ENCODE measurements around the gene TBC1D5. TPM values are rescaled to one million over a fixed set of nuclear protein-coding genes. Genes with fewer than 3 reads are reported as not detected.

The TBC1D5 gene
- total RNA-seq, 1 donor from 2014 or later: 108 TPM

DNA sequence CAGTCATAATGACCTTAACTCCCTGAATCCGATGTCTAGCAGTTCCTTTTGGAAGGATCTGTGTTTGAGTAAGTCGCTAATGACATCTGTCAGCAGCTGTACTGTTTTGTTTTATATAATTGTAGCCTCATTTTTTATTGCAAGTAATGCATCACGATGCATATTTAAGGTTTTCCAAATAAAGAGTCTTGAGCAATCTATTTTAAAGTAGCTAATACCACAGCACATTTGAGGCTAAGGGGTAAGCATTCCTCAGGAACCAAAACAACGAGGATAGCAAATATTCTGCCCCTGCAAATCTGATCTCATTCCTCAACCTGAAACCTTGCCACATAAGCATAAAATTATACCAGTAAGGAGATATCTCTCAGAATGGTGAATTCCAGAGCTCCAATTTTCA is 98.7 kb downstream of the TBC1D5 start:
- TF ChIP-seq, protein P1, sequence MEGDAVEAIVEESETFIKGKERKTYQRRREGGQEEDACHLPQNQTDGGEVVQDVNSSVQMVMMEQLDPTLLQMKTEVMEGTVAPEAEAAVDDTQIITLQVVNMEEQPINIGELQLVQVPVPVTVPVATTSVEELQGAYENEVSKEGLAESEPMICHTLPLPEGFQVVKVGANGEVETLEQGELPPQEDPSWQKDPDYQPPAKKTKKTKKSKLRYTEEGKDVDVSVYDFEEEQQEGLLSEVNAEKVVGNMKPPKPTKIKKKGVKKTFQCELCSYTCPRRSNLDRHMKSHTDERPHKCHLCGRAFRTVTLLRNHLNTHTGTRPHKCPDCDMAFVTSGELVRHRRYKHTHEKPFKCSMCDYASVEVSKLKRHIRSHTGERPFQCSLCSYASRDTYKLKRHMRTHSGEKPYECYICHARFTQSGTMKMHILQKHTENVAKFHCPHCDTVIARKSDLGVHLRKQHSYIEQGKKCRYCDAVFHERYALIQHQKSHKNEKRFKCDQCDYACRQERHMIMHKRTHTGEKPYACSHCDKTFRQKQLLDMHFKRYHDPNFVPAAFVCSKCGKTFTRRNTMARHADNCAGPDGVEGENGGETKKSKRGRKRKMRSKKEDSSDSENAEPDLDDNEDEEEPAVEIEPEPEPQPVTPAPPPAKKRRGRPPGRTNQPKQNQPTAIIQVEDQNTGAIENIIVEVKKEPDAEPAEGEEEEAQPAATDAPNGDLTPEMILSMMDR (IDR thresholded peaks at IDR 0.05): no peak
- no peak for TF ChIP-seq EZH2 (IDR thresholded peaks at IDR 0.05)
- no peak for TF ChIP-seq EZH2phosphoT487 (IDR thresholded peaks at IDR 0.05)
- H3K36me3 ChIP-seq: no peaks in the 10 kb centered on the region
- H3K4me2 ChIP-seq: no peak overlapping the region
- H3K27ac ChIP-seq: no peak overlapping the region
- Mint-ChIP-seq H3K9me3 (no peaks in the 10 kb centered on the region), H3K4me3 (no peak overlapping the region), H3K27me3 (ENCODE audit: insufficient read depth, low read depth) (peaks cover 2% of the 10 kb centered on the region), H3K36me3 (no peaks in the 10 kb centered on the region), H3K4me1 (no peaks in the 10 kb centered on the region), H3K27ac (no peak overlapping the region)
- no peaks in the 10 kb centered on the region for H3K79me2 ChIP-seq (ENCODE audit: low read depth)
- no peak for DNase-seq (ENCODE audit: low spot score)
- H2AFZ ChIP-seq (replicated peaks): no peak overlapping the region
- H4K20me1 ChIP-seq (ENCODE audit: low read depth): peaks cover 4% of the 10 kb centered on the region
- no peak overlapping the region for H3K9ac ChIP-seq
- H3K27me3 ChIP-seq: no peaks in the 10 kb centered on the region
- H3K4me1 ChIP-seq: no peaks in the 10 kb centered on the region
- H3K9me3 ChIP-seq (ENCODE audit: low read depth): no peaks in the 10 kb centered on the region
- H3F3A ChIP-seq (ENCODE audit: low read depth): no peaks in the 10 kb centered on the region
- no peak overlapping the region for H3K4me3 ChIP-seq

DNA sequence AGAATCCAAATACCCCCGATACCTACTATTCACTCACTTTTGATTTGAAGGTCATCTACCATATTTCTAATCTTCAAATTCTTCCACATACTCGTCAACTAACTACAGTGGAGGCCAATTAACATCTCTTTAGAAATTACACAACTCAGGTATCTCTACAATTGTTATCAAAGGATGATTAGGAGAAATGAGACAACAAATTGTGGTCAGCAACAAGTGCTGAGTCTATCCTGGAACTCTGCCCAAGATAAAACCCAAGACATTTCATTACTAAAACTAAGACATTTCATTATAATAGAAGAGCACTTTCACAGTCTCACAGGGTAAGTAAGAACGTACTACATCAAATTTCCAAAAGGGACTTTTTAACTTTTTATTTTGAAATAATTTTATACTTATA is 100.0 kb downstream of the TBC1D5 start:
- no peaks in the 10 kb centered on the region for H3K4me1 ChIP-seq
- no peaks in the 10 kb centered on the region for H3K27me3 ChIP-seq
- H3F3A ChIP-seq (ENCODE audit: low read depth): no peaks in the 10 kb centered on the region
- DNase-seq (ENCODE audit: low spot score): no peak
- H3K9ac ChIP-seq: no peak overlapping the region
- TF ChIP-seq EZH2phosphoT487 (IDR thresholded peaks at IDR 0.05): no peak
- no peak for TF ChIP-seq EZH2 (IDR thresholded peaks at IDR 0.05)
- TF ChIP-seq, protein P1 (IDR thresholded peaks at IDR 0.05): no peak
- H3K4me3 Mint-ChIP-seq: no peak overlapping the region
- H3K9me3 ChIP-seq (ENCODE audit: low read depth): no peaks in the 10 kb centered on the region
- no peak overlapping the region for H3K4me2 ChIP-seq
- no peak overlapping the region for H3K27ac Mint-ChIP-seq
- no peak overlapping the region for H3K27ac ChIP-seq
- H4K20me1 ChIP-seq (ENCODE audit: low read depth): no peaks in the 10 kb centered on the region
- H3K36me3 Mint-ChIP-seq: no peaks in the 10 kb centered on the region
- H3K9me3 Mint-ChIP-seq: no peaks in the 10 kb centered on the region
- H3K4me1 Mint-ChIP-seq: no peaks in the 10 kb centered on the region
- H3K79me2 ChIP-seq (ENCODE audit: low read depth): no peaks in the 10 kb centered on the region
- no peak overlapping the region for H3K4me3 ChIP-seq
- H3K36me3 ChIP-seq: no peaks in the 10 kb centered on the region
- peaks cover 2% of the 10 kb centered on the region for H3K27me3 Mint-ChIP-seq (ENCODE audit: insufficient read depth, low read depth)
- H2AFZ ChIP-seq (replicated peaks): no peak overlapping the region

GRCh38 chr3:17640466-17640865 is 102.0 kb downstream of the TBC1D5 start:
- no peak for TF ChIP-seq EZH2 (IDR thresholded peaks at IDR 0.05)
- TF ChIP-seq, protein P1 (IDR thresholded peaks at IDR 0.05): no peak
- TF ChIP-seq EZH2phosphoT487 (IDR thresholded peaks at IDR 0.05): no peak
- H3K27me3 Mint-ChIP-seq (ENCODE audit: insufficient read depth, low read depth): peaks cover 2% of the 10 kb centered on the region
- Histone ChIP-seq H3K4me3 (no peak overlapping the region), H4K20me1 (ENCODE audit: low read depth) (no peaks in the 10 kb centered on the region), H3K27me3 (no peaks in the 10 kb centered on the region), H3K36me3 (no peaks in the 10 kb centered on the region), H3K9me3 (ENCODE audit: low read depth) (no peaks in the 10 kb centered on the region), H3K9ac (no peak overlapping the region), H3K27ac (no peak overlapping the region), H3K4me1 (no peaks in the 10 kb centered on the region), H2AFZ (replicated peaks) (no peak overlapping the region), H3K4me2 (no peak overlapping the region), H3F3A (ENCODE audit: low read depth) (no peaks in the 10 kb centered on the region), H3K79me2 (ENCODE audit: low read depth) (no peaks in the 10 kb centered on the region)
- H3K4me1 Mint-ChIP-seq: no peaks in the 10 kb centered on the region
- no peaks in the 10 kb centered on the region for H3K9me3 Mint-ChIP-seq
- no peak overlapping the region for H3K27ac Mint-ChIP-seq
- no peak overlapping the region for H3K4me3 Mint-ChIP-seq
- H3K36me3 Mint-ChIP-seq: no peaks in the 10 kb centered on the region
- no peak for DNase-seq (ENCODE audit: low spot score)

All from neural progenitor cell (in vitro differentiated cells).